Tibial nerve (tissue), 4 donors: Measurements from ENCODE around the gene KLHDC4. TPM values are rescaled to one million over a fixed set of nuclear protein-coding genes. Genes with fewer than 3 reads are reported as not detected.

Source experiments
- DNase-seq, 2 donors: peaks; one replicate each; pipeline ENCODE4 v3.0.0-alpha.2; 2019; ENCODE audit warnings: low spot score in 2 of 2
- H3K27ac ChIP-seq, 4 donors: fragments of 200-600 bp; sonication (generic) in 3 of 4; one replicate each; pipeline ENCODE4 v1.5.1; 2017 to 2019; ENCODE audit warnings: mild to moderate bottlenecking in 1 of 4
- H3K27me3 ChIP-seq, 2 donors: fragments of 200-600 bp; sonication (generic) in 1 of 2; one replicate each; pipeline versions ENCODE4 v1.5.1 to v1.6.0; 2017 to 2019
- H3K36me3 ChIP-seq, 3 donors: fragments of 200-600 bp; sonication (generic); one replicate each; pipeline ENCODE4 v1.5.1; 2018 to 2019
- H3K4me1 ChIP-seq, 4 donors: fragments of 200-600 bp; sonication (generic) in 3 of 4; one replicate each; pipeline ENCODE4 v1.5.1; 2017 to 2019
- H3K4me3 ChIP-seq, 4 donors: fragments of 200-600 bp; sonication (generic) in 3 of 4; one replicate each; pipeline ENCODE4 v1.5.1; 2017 to 2019; ENCODE audit warnings: mild to moderate bottlenecking in 1 of 4, moderate library complexity in 1 of 4
- H3K9me3 ChIP-seq, 4 donors: fragments of 200-600 bp; sonication (generic) in 3 of 4; one replicate each; pipeline ENCODE4 v1.5.1; 2017 to 2019
- CTCF ChIP-seq, 5 experiments: fragments of 200-600 bp in 3 of 5; fragments of 450-650 bp in 2 of 5; sonication (generic) in 3 of 5; IDR thresholded peaks; one replicate each; pipeline ENCODE4 v1.5.1; 2016 to 2019; ENCODE audit warnings: antibody characterized with exemption in 5 of 5, mild to moderate bottlenecking in 3 of 5, moderate library complexity in 2 of 5
- EP300 ChIP-seq, 2 donors: sonication (generic); formaldehyde crosslinking; IDR thresholded peaks; one replicate each; pipeline ENCODE4 v1.6.1; 2017; ENCODE audit warnings: antibody characterized with exemption in 2 of 2, mild to moderate bottlenecking in 1 of 2
- POLR2A ChIP-seq, 2 donors: fragments of 450-650 bp; IDR thresholded peaks; one replicate each; pipeline ENCODE4 v1.6.1; 2017; ENCODE audit warnings: antibody characterized with exemption in 2 of 2, mild to moderate bottlenecking in 2 of 2, moderate library complexity in 2 of 2
- WGBS, 2 donors: methylation state at CpG; one replicate each; pipeline ENCODE4 v1.1.5; 2018; 5-methylcytosine and 5-hydroxymethylcytosine counted together
- total RNA-seq, 4 donors: library from RNA; depleted of rRNA; stranded (reverse); fragments of >200 nt; gene quantifications; one replicate each; pipeline ENCODE4 v1.1.0, GENCODE V29; 2016

Gene KLHDC4
- total RNA-seq, 4 donors from 2014 or later, result 26.9 to 61.5 (median 42.5) TPM

DNA sequence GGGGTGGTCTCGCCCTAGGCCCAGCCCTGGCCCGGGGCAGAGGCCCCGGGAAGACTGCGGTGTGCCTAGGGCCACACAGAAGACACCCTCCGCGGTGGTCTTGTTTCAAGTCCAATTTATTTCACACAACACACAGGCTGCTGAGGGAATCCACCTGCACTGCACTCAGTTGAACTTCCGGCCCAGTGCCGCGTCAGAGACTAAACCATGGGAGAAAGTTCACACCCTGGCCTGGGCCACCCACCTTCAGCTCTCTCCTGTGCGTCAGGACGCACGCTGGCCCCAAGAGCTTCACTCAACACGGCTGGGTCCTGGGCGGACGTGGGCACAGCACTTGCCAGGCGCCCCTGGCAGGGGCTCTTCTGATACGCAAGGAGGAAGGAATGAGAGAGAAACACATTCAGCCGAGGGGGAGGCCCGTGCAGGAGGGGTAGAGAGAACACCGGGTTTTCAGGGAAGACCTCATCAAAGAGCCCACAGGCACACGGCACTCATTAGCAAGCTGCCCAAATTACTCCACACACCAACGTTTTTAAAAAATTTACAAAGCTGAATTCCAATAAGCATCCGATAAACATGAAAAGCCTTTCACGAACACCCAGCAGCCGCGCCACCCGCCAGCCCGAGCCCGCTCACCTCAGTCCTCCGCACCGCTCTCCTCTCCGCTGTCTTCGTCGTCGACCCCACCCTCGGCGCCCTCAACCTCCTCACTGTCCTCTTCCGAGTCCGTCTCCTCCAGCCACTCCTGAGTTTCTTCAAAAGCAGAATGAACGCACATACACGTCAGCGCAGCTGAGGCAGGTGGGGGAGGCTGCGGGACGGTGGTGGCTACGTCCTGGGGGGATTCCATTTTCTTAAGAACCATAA, 57.8 kb downstream of the KLHDC4 start:
- H3K36me3 ChIP-seq, result peaks cover 0 to 79% (median 9%) of the 10 kb centered on the region in 3 donors
- H3K4me1 ChIP-seq, result peaks cover 0 to 17% (median 0%) of the 10 kb centered on the region in 4 donors
- TF ChIP-seq CTCF (IDR thresholded peaks at IDR 0.05) (no peak), POLR2A (IDR thresholded peaks at IDR 0.05) (no peak), EP300 (IDR thresholded peaks at IDR 0.05) (no peak)
- H3K27ac ChIP-seq, result no peak overlapping the region
- H3K4me3 ChIP-seq, result no peak overlapping the region
- WGBS, 2 donors, result 92% methylated on average over 42 to 45 of the region's 45 CpGs
- no peaks in the 10 kb centered on the region for H3K9me3 ChIP-seq
- H3K27me3 ChIP-seq, result no peaks in the 10 kb centered on the region
- no peak for DNase-seq

GRCh38 chr16:87707097-87707496, 58.7 kb downstream of the KLHDC4 start:
- Histone ChIP-seq H3K9me3 (no peaks in the 10 kb centered on the region), H3K4me3 (no peak overlapping the region), H3K27ac (no peak overlapping the region), H3K4me1 (peaks cover 0 to 21% (median 2%) of the 10 kb centered on the region in 4 donors), H3K36me3 (peaks cover 0 to 79% (median 9%) of the 10 kb centered on the region in 3 donors), H3K27me3 (no peaks in the 10 kb centered on the region)
- no peak for DNase-seq
- TF ChIP-seq EP300 (IDR thresholded peaks at IDR 0.05), result no peak
- TF ChIP-seq POLR2A (IDR thresholded peaks at IDR 0.05), result no peak
- no peak for TF ChIP-seq CTCF (IDR thresholded peaks at IDR 0.05)
- WGBS, 2 donors, result 89 to 91% methylated on average over 16 of the region's 17 CpGs

DNA sequence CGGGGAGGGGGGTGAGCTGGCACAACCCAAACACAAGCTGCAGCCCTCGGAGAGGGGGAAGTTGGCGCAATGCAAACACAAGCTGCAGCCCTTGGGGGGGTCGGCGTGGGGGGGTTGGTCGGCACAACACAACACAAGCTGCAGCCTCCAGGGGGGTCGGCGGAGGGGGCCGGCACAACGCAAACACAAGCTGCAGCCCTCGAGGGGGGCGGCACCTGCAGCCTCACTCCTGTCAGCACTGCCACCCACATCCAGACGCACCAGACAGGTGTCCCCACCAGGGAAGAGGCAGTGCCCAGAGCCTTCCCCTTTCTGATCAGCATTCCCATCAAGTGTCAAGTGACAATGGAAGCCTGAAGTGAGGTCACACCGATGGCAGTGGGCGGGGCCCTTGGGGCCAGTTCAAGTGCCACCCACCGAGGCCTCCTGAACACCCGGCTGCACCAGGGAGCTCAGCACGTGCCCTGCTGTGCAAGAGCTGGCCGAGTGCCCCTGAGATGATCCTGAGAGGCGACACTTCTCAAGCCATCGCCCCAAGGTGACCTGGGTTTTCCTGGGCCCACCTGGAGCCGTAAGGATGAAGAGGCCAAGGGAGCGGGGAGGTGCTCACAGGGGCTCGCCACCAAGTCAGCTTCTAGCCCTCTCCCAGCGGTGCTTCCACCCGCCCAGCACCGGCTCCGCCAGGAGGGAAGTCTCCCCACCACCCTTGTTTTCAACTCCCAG, 59.3 kb downstream of the KLHDC4 start:
- H3K27ac ChIP-seq, result peak overlapping the region in 1 of 4 donors; percentile 60
- peaks cover 0 to 79% (median 9%) of the 10 kb centered on the region in 3 donors for H3K36me3 ChIP-seq
- no peaks in the 10 kb centered on the region for H3K9me3 ChIP-seq
- DNase-seq, result no peak
- no peak overlapping the region for H3K4me3 ChIP-seq
- no peaks in the 10 kb centered on the region for H3K27me3 ChIP-seq
- TF ChIP-seq POLR2A (IDR thresholded peaks at IDR 0.05) (no peak), EP300 (IDR thresholded peaks at IDR 0.05) (no peak), CTCF (IDR thresholded peaks at IDR 0.05) (no peak)
- H3K4me1 ChIP-seq, result peaks cover 0 to 23% (median 3%) of the 10 kb centered on the region in 4 donors
- 64 to 76% methylated on average over 25 of the region's 28 CpGs for WGBS, 2 donors

DNA sequence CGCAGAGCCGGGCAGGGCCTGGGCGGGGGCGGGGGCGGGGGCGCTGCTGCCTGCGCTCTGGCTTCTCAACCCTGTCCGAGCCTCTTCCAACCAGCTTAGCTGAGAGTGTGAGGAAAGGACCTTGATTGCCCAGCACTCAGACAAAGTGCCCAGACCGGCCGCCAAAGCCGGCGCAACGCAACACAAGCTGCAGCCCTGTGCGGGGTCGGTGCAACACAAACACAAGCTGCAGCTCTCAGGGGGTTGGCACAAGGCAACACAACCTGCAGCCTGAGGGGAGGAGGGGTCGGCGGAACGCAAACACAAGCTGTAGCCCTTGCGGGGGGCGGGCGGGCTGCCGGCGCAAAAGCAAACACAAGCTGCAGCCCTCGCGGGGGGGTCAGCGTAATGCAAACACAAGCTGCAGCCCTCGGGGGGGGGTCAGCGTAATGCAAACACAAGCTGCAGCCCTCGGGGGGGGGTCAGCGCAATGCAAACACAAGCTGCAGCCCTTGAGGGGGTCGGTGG, 60.0 kb downstream of the KLHDC4 start:
- 31 to 53% methylated on average over 25 to 31 of the region's 31 CpGs for WGBS, 2 donors
- H3K36me3 ChIP-seq, result peaks cover 0 to 79% (median 8%) of the 10 kb centered on the region in 3 donors

More for the DNA sequence above, 60.0 kb downstream of the KLHDC4 start:
- no peaks in the 10 kb centered on the region for H3K9me3 ChIP-seq
- TF ChIP-seq EP300 (IDR thresholded peaks at IDR 0.05), result no peak
- no peak for TF ChIP-seq CTCF (IDR thresholded peaks at IDR 0.05)
- no peak for TF ChIP-seq POLR2A (IDR thresholded peaks at IDR 0.05)
- no peak for DNase-seq
- peak overlapping the region in 2 of 4 donors; percentile 10 to 60 for H3K27ac ChIP-seq
- peaks cover 0 to 23% (median 3%) of the 10 kb centered on the region in 4 donors for H3K4me1 ChIP-seq
- no peaks in the 10 kb centered on the region for H3K27me3 ChIP-seq
- H3K4me3 ChIP-seq, result no peak overlapping the region
